AG04449 (cell line): ENCODE results near the gene CCR5AS.

Experiments used
- CTCF ChIA-PET: fragments of 350-600 bp; formaldehyde crosslinking; extraction: SDS; loops from one replicate; lab custom pipeline; 2021; ENCODE audit warnings: antibody characterized with exemption; lab: Yijun Ruan, JAX
- POLR2A ChIA-PET: fragments of 400-600, 350-600 bp; formaldehyde crosslinking; extraction: SDS; loops from one replicate; lab custom pipeline; 2020; ENCODE audit warnings: antibody characterized with exemption, inconsistent platforms; lab: Yijun Ruan, JAX
- DNase-seq: peaks from one replicate; pipeline ENCODE4 v3.0.0-alpha.2; 2010; ENCODE audit warnings: low read depth, low spot score
- H3K4me3 ChIP-seq: 2 replicates; pipeline ENCODE4 v1.5.1; 2011; ENCODE audit warnings: low read depth, mild to moderate bottlenecking, control low read depth, low read length
- TF ChIP-seq, protein P1 (sequence below): IDR thresholded peaks from one replicate; pipeline ENCODE4 v1.5.1; 2011; ENCODE audit warnings: mild to moderate bottlenecking, moderate library complexity, low read length, control low read depth, inconsistent platforms; ENCODE audit not compliant: insufficient read depth; ENCODE audit errors: missing control alignments

The CCR5AS gene

DNA sequence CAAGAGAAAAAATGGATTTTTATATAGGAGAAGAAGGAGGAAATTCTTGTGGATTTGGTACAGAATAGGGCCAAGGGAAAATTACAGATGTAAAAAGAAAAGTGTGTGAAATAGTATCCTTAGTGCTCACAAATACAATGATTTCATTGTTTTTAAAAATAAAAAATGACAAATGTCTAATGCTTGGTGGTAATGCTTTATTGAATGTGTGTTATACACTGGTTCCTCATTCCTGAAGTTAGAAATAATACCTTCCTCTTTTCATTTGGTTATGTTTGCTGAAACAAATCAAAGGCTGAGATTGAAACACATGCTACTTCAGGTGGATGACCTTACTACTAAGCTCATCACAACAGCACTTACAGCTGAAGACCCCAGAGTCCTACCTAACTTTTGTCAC lies 90.7 kb downstream of the CCR5AS start:
- ChIA-PET POLR2A (no interaction called here), CTCF (no interaction called here)
- TF ChIP-seq, protein P1, sequence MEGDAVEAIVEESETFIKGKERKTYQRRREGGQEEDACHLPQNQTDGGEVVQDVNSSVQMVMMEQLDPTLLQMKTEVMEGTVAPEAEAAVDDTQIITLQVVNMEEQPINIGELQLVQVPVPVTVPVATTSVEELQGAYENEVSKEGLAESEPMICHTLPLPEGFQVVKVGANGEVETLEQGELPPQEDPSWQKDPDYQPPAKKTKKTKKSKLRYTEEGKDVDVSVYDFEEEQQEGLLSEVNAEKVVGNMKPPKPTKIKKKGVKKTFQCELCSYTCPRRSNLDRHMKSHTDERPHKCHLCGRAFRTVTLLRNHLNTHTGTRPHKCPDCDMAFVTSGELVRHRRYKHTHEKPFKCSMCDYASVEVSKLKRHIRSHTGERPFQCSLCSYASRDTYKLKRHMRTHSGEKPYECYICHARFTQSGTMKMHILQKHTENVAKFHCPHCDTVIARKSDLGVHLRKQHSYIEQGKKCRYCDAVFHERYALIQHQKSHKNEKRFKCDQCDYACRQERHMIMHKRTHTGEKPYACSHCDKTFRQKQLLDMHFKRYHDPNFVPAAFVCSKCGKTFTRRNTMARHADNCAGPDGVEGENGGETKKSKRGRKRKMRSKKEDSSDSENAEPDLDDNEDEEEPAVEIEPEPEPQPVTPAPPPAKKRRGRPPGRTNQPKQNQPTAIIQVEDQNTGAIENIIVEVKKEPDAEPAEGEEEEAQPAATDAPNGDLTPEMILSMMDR: no peak
- DNase-seq: no peak
- no peak overlapping the region for H3K4me3 ChIP-seq

DNA sequence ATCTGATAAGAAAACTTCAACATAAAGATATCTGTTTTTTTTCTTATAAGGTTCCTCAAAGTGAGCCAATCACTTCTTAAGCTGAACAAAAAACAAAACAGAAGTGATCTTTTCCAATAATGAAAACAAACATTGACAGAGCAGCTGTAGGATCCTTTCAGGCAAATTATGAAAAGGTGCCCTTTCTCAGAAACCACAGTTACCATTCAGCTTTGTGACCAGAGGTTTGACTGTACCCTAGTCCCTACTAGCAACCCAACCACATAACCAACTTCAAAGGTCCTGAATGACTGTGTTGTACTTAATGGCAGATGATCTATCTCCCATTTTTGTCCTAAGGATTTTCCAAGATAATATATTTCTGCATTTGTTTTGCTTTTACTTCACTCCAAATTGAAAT lies 92.3 kb downstream of the CCR5AS start:
- ChIA-PET CTCF (no interaction called here), POLR2A (no interaction called here)
- TF ChIP-seq, protein P1: no peak

More for the DNA sequence above, 92.3 kb downstream of the CCR5AS start:
- H3K4me3 ChIP-seq: no peak overlapping the region
- no peak for DNase-seq
